Measurements from ENCODE around the gene PTBP1. TPM values are rescaled to one million over a fixed set of nuclear protein-coding genes. Genes with fewer than 3 reads are reported as not detected.
A peak's percentile ranks its signal among the peaks of the same experiment; 100 is the strongest.

PTBP1 gene
- total RNA-seq, 1 donor from 2014 or later: 735 TPM

DNA sequence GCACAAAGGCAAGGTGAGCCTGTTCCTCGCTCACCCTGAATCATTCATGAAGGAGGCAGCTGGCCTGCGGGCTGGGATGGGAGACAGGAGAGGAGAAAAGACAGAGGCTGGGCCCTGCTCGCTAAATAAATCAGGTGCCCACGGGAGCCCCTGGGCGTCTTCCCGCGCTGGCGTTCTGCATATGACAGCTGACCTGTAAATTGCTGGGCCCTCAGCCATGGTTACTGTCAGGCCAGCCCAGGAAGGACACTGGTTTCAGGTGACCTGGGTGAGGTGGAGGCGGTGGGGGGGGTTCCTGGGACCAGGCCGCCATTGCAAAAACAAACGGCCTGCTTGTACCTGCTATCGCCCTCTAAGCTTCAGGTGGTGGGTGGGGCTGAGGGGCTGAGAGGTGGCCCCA is 3.4 kb upstream of the PTBP1 start:
- H3K4me1 Mint-ChIP-seq (ENCODE audit: low read depth): no peaks in the 10 kb centered on the region
- no peak overlapping the region for H3K27ac Mint-ChIP-seq
- peak overlapping the region; percentile 45 for H3K4me3 Mint-ChIP-seq
- peaks cover 2% of the 10 kb centered on the region for H3K36me3 Mint-ChIP-seq (ENCODE audit: low read depth)
- H3K9me3 Mint-ChIP-seq: no peaks in the 10 kb centered on the region
- intact Hi-C loops (cut with micrococcal nuclease): no loop called here
- DNase-seq (ENCODE audit: low spot score): no peak
- peaks cover 10% of the 10 kb centered on the region for H3K27me3 Mint-ChIP-seq (ENCODE audit: insufficient read depth)

- Mint-ChIP-seq H3K27me3 (ENCODE audit: insufficient read depth) (no peaks in the 10 kb centered on the region), H3K36me3 (ENCODE audit: low read depth) (peaks cover 14% of the 10 kb centered on the region), H3K4me1 (ENCODE audit: low read depth) (peaks cover 12% of the 10 kb centered on the region), H3K27ac (no peak overlapping the region), H3K4me3 (no peak overlapping the region), H3K9me3 (no peaks in the 10 kb centered on the region)
- no peak for DNase-seq (ENCODE audit: low spot score)
- intact Hi-C loops (cut with micrococcal nuclease): loop anchor here (5.0 kb wide), 1 partner anchor 67 kb away; no protein-coding TSS in a partner anchor
Measured at GRCh38 chr19:795073-795611, 2.1 kb upstream of the PTBP1 start.

GRCh38 chr19:795691-796581 is 1.3 kb upstream of the PTBP1 start:
- Mint-ChIP-seq H3K4me3 (peak overlapping the region; percentile 90), H3K4me1 (ENCODE audit: low read depth) (peaks cover 19% of the 10 kb centered on the region), H3K9me3 (no peaks in the 10 kb centered on the region), H3K27ac (no peak overlapping the region), H3K27me3 (ENCODE audit: insufficient read depth) (no peaks in the 10 kb centered on the region), H3K36me3 (ENCODE audit: low read depth) (peaks cover 19% of the 10 kb centered on the region)
- intact Hi-C loops (cut with micrococcal nuclease): loop anchor here (2.0 to 5.0 kb wide), 5 partner anchors 25 to 289 kb away; partner anchors contain the start of genes BSG and TPGS1
- DNase-seq (ENCODE audit: low spot score): no peak

DNA sequence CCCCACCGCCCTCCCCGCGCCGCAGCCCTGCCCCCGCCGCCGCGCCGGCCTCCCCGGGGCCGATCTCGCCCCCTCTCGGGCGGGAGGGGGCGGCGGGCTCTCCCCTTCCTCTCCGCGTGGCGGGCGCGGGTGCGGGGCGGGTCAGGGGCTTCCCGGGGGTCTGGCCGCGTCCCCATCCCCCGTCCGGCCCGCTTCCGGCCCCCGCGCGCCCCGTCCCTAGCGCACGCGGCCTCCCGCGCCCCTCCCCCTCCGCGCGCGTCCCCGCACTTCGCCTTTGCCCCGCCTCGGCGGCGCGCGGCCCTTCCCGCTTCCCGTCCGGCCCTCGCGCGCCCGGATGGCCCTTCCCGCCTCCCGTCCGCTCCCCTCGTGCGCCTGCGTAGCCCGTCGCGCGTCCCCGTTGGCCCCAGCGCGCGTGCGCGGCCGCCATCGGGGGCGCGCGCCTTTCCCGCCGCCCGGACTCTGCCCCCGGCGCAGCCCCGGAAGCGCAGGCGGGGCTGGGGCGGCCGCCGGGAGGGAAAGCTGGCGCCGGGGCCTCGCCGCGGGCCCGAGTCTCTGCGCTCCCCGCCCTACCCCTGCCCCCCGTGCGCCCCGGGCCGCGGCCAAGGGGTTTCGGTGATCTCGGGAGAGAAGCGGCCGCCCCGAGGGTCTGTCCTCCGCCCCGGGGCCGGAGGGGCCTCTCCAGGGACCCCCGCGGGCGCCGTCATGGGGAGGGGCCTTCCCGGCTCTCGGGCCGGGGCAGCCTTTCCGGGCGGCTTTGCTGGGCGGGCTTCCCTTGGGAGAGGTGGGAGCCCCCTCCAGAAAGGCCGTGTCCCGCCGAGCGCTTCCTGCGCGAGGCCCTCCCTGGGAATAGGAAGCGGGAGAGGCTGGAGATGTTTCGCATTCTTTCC is 519 bp downstream of the PTBP1 start:
- H3K9me3 Mint-ChIP-seq: no peaks in the 10 kb centered on the region
- H3K4me3 Mint-ChIP-seq: peak overlapping the region; percentile 92
- peak; percentile 90 for DNase-seq (ENCODE audit: low spot score)
- H3K27ac Mint-ChIP-seq: peak overlapping the region; percentile 91
- H3K4me1 Mint-ChIP-seq (ENCODE audit: low read depth): peaks cover 19% of the 10 kb centered on the region
- peaks cover 31% of the 10 kb centered on the region for H3K36me3 Mint-ChIP-seq (ENCODE audit: low read depth)
- intact Hi-C loops (cut with micrococcal nuclease): loop anchor here (1.0 to 5.0 kb wide), 11 partner anchors 27 to 610 kb away; partner anchors contain the start of genes BSG, DAZAP1, FAM174C and POLRMT
- no peaks in the 10 kb centered on the region for H3K27me3 Mint-ChIP-seq (ENCODE audit: insufficient read depth)

DNA sequence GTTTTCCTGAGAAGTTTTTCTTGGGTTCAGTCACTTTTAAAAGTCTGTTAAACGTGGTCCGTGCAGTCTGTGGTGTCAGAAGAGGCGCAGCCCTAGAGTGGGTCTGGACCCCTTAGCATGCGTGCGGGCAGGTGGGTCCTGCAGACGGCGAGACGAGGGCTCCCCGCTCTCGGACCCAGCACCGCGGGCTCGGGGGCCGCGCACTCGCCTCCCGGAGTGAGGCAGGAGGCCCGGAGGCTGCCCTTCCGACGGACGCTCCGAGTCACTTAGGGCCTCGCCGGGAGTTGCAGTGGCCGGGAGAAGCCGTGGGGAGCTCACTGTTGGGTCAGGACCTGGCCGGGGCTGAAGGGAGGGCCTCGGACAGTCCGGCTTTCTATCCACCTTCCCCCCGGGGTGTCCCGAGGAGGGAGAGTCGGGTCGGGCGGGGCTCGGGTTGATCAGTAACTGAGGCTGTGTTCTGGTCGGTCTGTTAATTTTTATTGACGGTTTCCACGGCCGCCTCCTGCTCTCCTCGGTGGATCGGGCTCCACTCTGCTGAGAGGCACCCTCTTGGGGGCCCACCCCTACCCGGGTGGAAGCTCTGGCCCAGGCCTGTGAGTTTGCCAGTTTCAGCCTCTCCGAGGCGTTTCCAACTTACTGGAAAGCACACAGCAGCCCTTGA is 1.3 kb downstream of the PTBP1 start:
- intact Hi-C loops (cut with micrococcal nuclease): loop anchor here (5.0 kb wide), 1 partner anchor 64 kb away; no protein-coding TSS in a partner anchor
- H3K36me3 Mint-ChIP-seq (ENCODE audit: low read depth): peaks cover 35% of the 10 kb centered on the region
- no peak for DNase-seq (ENCODE audit: low spot score)
- peak overlapping the region; percentile 91 for H3K27ac Mint-ChIP-seq
- peaks cover 19% of the 10 kb centered on the region for H3K4me1 Mint-ChIP-seq (ENCODE audit: low read depth)
- H3K9me3 Mint-ChIP-seq: no peaks in the 10 kb centered on the region
- peak overlapping the region; percentile 92 for H3K4me3 Mint-ChIP-seq
- no peaks in the 10 kb centered on the region for H3K27me3 Mint-ChIP-seq (ENCODE audit: insufficient read depth)

DNA sequence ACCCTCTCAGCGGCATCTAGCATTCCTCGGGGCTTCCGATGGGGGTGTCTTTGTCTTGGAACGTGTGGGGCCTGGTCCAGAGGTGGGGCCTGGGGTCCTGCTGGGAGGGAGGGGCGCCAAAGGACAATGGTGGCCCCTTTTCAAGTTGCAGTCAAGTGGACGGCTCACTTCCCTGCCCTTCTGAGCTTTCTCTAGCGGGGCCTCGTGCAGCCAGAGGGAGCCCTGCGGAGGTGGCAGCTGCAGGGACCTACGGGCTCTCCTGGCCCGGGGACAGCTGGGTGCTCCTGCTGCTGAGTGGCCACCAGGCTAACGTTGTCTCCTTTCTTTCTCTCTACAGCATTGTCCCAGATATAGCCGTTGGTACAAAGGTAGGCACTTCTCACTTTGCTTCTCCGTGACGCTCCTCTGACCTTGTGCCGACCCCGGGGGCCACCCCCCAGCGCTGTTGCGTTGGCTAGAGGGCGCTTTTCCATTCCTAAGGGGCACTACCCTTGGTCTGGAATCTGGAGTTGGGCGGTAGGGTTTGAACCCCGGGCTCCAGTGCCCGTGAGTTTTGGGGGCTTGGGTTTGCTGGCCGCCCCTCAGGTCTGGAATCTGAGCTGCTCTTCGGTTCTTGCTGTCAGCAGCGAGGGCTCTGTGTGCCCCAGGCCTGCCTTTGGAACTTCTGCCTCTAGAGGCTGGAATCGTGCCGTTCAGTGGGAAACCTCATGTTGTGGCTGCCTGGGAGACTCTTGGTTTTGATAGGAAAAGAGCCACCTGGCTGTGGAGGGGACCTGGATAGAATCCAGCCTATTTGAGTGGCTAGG is 2.0 kb downstream of the PTBP1 start:
- intact Hi-C loops (cut with micrococcal nuclease): loop anchor here (5.0 kb wide), 1 partner anchor 63 kb away; no protein-coding TSS in a partner anchor
- DNase-seq (ENCODE audit: low spot score): no peak
- H3K36me3 Mint-ChIP-seq (ENCODE audit: low read depth): peaks cover 36% of the 10 kb centered on the region
- peak overlapping the region; percentile 92 for H3K4me3 Mint-ChIP-seq
- no peaks in the 10 kb centered on the region for H3K27me3 Mint-ChIP-seq (ENCODE audit: insufficient read depth)
- peak overlapping the region; percentile 79 for H3K27ac Mint-ChIP-seq
- H3K4me1 Mint-ChIP-seq (ENCODE audit: low read depth): peaks cover 19% of the 10 kb centered on the region
- no peaks in the 10 kb centered on the region for H3K9me3 Mint-ChIP-seq

GRCh38 chr19:800360-801029 is 3.2 kb downstream of the PTBP1 start:
- Mint-ChIP-seq H3K27ac (peak overlapping the region; percentile 58), H3K4me1 (ENCODE audit: low read depth) (peaks cover 19% of the 10 kb centered on the region), H3K27me3 (ENCODE audit: insufficient read depth) (no peaks in the 10 kb centered on the region), H3K9me3 (no peaks in the 10 kb centered on the region), H3K36me3 (ENCODE audit: low read depth) (peaks cover 40% of the 10 kb centered on the region), H3K4me3 (peak overlapping the region; percentile 92)
- intact Hi-C loops (cut with micrococcal nuclease): no loop called here
- no peak for DNase-seq (ENCODE audit: low spot score)

DNA sequence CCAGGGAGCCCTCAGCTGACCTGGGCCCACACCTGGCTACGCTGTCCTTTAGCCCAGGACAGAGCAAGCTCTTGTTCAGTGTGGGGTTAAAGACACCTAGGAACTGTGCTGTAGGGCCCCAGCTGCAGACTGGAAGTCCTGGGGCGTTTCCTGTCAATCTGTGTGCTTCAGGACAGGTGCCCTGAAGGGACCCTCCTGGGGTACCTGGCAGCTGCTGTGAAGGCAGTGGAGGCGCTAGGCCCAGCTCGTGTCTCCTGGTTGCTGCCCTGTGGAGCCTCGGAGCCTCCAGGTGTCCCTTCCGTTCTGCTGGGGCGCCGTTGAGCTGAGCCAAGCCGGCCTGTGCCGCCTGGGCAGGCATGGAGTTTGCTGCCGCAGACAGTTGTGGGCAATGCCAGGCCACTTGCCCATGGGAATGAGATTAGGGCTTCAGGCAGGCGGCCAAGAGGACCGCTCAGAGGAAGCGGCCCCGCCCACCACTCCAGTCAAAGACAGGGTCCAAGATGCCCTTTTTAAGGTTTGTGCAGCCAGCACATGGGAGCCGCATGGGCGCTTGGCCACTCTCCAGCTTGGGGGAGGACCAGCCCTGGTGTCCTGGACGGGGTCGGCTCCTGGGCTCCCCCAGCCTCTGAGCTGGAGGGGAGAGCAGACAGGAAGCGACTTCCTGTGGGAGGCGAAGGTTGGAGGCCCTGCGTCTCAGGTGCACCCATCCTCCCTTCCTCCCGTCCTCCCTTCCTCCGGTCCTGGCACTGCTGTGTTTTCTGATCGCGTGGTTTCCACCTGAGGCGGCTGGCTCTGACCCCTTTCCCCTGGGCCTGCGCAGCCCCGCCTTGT is 4.0 kb downstream of the PTBP1 start:
- Mint-ChIP-seq H3K9me3 (no peaks in the 10 kb centered on the region), H3K27ac (no peak overlapping the region), H3K4me1 (ENCODE audit: low read depth) (peaks cover 19% of the 10 kb centered on the region), H3K27me3 (ENCODE audit: insufficient read depth) (no peaks in the 10 kb centered on the region), H3K4me3 (peak overlapping the region; percentile 66), H3K36me3 (ENCODE audit: low read depth) (peaks cover 42% of the 10 kb centered on the region)
- intact Hi-C loops (cut with micrococcal nuclease): no loop called here
- DNase-seq (ENCODE audit: low spot score): no peak

DNA sequence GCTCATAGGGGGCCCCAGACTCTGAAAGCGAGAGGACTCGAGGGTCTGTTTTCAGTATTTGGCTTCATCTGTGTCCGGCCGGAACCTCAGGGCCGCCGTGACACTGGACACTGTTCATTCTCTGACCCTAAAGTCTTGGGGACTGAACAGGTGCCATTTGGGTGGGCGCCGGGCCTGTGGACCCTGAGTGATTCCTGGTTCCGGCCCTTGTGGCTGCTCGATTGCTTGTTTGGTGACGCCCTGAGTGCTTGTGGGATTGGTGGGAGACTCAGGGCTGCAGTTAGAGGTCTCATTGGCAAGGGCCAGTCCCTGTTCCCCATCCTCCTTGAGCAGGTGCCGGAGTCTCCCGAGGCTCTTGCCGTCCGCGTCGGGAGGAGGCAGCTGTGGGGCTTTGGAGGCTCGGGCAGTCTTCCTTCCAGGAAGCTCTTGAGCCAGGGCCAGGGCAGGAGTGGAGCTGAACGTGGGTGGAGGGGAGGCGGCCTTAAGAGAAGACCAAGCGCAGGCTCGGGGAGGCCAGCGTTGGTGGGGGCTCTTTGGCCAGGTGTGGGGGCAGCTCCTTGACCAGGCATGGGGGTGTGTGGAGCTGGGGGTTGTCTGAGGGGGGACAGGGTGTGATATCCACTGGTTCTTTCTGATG is 4.7 kb downstream of the PTBP1 start:
- peak overlapping the region; percentile 66 for H3K4me3 Mint-ChIP-seq
- no peaks in the 10 kb centered on the region for H3K9me3 Mint-ChIP-seq
- peaks cover 45% of the 10 kb centered on the region for H3K36me3 Mint-ChIP-seq (ENCODE audit: low read depth)
- H3K27ac Mint-ChIP-seq: no peak overlapping the region
- H3K27me3 Mint-ChIP-seq (ENCODE audit: insufficient read depth): no peaks in the 10 kb centered on the region
- no peak for DNase-seq (ENCODE audit: low spot score)
- peaks cover 19% of the 10 kb centered on the region for H3K4me1 Mint-ChIP-seq (ENCODE audit: low read depth)
- intact Hi-C loops (cut with micrococcal nuclease): no loop called here

DNA sequence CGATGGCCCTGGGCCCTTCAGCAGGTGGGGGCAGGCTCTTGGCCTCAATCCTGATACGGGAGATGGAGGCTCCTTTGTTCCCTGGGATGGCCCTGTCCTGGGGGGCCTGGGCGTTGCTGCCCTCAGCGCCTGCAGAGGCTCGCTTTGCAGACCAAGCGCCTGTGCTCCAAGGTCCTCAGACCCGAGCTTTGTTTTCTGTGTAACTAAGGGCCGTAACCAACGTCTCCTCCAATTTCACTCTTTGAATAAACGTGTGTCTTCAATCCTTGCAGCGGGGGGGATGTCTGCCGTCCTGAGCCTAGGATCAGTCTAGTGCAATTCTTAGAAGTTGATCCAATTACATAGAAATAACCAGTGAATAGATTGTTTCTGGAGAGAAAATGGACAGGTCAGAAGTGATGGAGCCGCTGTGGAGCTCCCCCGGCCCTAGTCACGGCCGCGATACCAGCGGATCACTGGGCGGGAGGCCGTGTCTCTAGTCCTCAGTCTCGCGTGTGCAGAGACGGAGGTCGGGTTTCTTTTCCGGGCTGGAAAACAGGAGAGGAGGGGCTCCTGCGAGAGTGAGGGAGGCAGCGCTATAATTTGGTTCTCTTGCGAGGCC is 5.3 kb downstream of the PTBP1 start:
- H3K27me3 Mint-ChIP-seq (ENCODE audit: insufficient read depth): no peaks in the 10 kb centered on the region
- intact Hi-C loops (cut with micrococcal nuclease): no loop called here
- no peak for DNase-seq (ENCODE audit: low spot score)
- H3K9me3 Mint-ChIP-seq: no peaks in the 10 kb centered on the region
- H3K36me3 Mint-ChIP-seq (ENCODE audit: low read depth): peaks cover 51% of the 10 kb centered on the region
- peak overlapping the region; percentile 8 for H3K4me3 Mint-ChIP-seq
- H3K4me1 Mint-ChIP-seq (ENCODE audit: low read depth): peaks cover 24% of the 10 kb centered on the region
- H3K27ac Mint-ChIP-seq: peak overlapping the region; percentile 34

Data from activated T-helper 1 cell treated with anti-CD3 and anti-CD28 coated beads, Interleukin-12 subunit alpha, Interleukin-12 subunit beta, Interleukin-2, Interleukin-4 antibody, amounts not matched to agents 30 ng/mL and 10 ng/mL and 1 ng/mL, durations not matched to agents 14 hours and 24 hours and 36 hours (primary cell).